GM21717 (cell line): ENCODE results near the gene FBXW2.

Experiments used
- ATAC-seq: cut with Tn5 transposase; IDR thresholded peaks from one replicate; pipeline ENCODE4 v1.9.1; 2021; ENCODE audit warnings: mild to moderate bottlenecking, moderate library complexity; ENCODE audit not compliant: unreplicated experiment

The FBXW2 gene

DNA sequence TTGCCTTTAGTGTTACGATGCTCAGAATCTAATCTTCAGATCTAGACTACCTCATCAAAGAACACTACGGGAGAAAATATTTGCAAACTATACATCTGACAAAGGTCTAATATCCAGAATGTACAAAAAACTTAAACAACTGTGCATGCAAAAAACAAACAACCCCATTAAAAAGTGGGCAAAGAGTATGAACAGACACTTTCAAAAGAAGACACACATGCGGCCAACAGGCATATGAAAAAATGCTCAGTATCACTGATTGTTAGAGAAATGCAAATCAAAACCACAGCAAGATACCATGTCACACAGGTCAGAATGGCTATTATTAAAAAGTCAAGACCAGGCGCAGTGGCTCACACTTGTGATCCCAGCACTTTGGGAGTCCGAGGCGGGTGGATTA is 47.9 kb downstream of the FBXW2 start:
- ATAC-seq = no peak

DNA sequence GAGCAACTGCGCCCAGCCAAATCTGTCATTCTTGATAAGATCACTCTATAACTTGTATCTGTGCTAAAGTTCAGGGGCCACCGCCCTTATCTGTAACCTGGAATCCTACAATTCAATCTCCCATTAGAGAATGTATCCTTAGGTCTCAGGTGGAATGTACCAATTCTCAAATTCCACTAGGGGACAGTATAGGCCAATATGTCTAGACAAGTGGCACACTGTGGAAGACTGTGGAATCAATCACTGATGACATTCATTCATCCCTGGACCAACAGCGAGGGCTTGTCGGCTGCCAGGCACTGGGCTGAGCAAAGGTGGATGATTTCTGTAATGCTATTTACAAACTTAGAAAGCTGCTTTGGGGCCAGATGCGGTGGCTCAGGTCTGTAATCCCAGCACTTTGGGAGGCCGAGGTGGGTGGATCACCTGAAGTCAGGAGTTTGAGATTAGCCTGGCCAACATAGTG is 50.2 kb downstream of the FBXW2 start:
- ATAC-seq = no peak

DNA sequence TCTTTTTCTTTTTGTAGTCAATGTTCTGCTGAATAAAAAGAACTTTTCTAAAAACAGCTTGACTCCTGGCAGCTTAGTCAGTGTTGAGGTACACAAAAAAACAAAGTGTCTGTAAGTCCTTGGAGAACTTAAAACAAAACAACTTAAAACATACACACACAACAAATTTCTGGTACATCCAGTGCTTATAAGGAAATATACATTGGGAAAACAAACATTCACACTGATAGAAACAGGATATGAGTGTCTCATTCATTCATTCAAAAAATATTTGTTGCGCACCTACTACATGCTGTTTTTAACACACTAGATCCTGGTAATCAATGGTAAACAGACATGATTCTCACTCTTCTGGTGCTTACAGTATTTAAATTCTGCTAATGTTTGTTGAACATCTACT is 51.5 kb downstream of the FBXW2 start:
- ATAC-seq = no peak

DNA sequence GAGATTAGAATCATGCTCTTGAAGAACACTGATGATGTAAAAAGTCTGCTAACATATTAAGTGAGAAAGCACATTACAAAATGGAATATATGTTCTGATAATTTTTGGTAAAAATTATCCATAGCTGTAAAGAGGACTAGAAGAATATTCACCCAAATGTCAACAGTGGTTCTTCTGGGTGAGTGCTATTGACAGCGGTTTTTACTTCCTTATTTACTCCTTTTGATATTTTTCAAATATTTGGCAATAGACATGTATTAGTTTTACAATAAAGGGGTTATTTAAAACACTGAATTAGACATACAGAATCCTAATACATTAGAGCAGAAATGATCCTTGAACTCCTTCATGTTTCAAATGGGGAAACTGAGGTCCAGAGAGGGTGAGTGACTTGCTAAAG is 52.0 kb downstream of the FBXW2 start:
- no peak for ATAC-seq

DNA sequence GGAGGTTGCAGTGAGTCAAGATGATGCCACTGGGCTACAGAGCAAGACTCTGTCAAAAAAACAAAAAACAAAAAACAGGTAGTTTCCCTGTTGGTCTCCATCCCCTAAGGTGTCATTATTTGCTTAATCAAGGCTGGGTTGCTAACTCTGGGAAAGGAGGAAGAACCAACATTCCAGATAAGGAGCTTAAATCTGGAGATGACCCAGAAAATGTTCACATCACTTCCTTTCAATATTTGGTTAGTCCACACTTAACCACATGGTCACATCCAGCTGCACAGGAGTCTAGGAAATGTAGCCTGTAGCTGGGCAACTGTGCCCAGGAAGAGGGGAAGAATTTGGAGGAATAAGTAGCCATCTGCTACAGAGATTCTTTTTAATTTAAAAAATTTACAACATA is 53.1 kb downstream of the FBXW2 start:
- no peak for ATAC-seq

DNA sequence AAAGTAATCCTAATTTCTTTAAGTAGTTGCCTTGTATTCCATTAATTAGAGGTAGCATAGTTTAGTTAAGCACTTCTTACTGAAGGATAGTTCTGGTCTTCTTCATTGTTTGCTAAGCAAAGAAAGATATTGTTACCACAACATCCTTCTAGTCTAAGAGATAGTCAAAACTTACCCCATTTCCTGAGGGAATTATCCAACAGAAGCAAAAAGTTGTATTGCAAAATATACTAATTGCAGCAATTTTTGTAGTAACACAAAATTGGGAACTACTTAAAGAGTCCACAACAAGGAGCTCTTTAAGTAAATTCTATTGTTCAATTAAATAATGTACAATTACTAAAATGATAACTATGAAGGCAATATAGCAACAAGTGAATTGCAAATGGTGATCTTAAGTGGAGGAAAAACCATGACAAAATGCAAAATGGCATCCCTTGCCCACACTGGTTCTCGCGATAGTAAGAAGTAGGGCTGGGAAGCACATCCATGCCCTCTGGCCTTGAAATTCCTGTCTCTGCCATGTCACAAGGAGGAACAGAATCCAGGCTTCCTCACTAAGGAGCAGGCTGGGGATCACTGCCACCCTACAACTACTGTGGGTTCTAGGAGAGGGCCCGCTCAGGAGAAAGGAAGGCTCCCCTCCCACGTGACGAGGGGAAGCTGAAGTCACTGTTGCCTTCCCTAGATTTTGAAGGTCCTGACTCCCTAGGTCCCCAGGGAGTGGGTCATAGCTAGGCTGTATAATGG is 55.6 kb downstream of the FBXW2 start:
- ATAC-seq = no peak

DNA sequence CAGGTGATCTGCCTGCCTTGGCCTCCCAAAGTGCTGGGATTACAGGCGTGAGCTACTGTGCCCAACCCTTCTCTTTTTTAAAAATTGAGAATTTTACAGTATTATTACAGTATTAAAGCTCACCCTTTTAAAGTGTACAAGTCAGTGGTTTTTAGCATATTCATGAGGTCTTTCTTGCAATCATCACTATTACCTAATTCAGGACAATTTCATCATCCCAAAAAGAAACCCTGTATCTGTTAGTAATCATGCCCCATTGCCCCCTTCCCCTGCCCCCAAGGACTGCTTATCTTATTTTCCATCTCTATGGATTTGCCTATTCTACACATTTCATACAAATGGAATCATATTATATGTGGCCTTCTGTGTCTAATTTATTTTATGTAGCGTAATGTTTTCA is 56.3 kb downstream of the FBXW2 start:
- ATAC-seq = no peak

DNA sequence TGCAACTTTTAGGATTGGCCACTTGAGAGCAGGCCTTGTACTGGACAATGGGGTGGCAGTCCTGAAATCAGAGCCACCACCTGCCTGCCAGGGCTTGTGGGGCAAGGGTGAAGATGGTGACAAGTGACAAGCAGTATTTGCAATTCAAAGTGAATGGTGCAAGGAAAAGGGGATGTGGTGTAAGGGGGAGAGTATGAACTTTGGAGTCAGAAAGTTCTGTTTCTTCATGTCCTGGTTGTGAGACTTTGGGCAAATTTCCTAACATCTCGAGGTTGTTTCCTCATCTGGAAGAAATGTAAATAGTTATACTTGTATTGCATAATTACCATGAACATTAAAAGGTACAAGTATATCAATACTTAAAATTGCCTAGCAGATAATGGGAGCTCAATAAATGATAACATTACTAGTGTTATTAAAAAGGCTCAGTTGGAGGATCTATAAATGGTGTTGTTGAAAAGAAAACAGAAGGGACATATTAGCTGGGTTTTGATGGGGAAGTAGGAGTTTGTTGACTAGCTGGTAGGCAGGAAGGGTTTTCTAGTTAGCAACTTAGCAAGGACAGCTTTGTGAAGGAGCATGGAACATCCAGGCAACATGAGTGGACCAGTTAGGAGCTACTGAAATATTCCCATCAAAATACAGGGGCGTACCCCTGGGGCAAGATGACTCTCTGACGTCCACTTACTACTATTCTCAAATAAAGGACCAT is 57.6 kb downstream of the FBXW2 start:
- no peak for ATAC-seq

DNA sequence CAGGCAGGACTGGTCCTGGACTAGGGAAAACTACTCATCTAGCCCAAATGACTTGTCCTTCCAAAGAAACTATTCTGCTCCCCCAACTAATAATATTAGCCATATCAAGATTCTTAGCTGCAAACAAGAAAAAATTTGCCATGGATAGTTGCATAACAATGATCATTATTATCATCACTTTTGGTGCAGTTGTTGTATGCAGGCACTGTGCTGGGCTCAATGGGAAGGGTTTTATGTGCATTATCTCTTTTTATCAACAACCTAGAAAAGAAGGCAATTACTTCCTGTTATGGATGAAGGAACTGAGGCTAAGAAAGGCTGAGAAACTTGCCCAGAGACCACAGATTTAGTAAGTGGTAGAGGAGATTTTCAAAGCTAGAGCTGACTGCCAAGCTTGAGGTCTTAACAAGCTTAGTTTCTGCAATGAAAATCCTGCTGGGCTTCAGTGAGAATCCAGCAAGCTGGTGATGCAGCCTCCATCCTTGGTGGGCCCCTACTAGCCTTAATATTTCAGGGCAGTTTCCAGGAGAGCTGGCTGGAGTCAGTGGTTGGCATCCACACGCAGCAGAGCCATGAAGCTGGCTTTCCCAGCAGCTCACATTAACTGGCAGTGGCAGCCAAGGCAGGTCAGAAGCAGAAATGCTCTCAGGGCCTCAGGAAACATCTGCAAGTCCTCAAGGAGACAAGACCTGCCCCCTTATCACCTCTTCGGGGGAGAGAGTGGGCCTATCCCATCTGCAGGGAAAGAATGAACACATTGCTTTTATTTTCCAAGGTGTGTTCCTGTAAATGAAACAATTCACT is 58.4 kb downstream of the FBXW2 start:
- no peak for ATAC-seq

DNA sequence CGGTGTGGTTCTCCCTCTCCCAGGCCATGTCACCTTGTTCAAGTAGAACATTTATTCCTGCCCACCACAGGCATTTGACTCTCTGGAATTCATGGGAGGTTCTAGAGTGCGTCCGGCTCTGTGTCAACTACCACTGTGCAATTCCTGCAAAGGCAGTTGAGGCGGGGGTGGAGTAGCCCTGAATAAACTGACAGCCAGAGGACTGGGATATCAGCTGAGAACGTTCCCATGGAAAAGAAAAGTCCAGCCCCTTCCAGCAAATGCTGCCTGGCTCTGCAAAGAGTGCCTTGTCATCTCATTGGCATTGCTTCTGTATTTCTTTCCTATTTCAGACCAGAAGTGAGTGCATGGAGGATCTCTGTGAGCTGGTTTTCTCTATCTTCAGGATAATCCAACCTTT is 60.0 kb downstream of the FBXW2 start:
- ATAC-seq = no peak

DNA sequence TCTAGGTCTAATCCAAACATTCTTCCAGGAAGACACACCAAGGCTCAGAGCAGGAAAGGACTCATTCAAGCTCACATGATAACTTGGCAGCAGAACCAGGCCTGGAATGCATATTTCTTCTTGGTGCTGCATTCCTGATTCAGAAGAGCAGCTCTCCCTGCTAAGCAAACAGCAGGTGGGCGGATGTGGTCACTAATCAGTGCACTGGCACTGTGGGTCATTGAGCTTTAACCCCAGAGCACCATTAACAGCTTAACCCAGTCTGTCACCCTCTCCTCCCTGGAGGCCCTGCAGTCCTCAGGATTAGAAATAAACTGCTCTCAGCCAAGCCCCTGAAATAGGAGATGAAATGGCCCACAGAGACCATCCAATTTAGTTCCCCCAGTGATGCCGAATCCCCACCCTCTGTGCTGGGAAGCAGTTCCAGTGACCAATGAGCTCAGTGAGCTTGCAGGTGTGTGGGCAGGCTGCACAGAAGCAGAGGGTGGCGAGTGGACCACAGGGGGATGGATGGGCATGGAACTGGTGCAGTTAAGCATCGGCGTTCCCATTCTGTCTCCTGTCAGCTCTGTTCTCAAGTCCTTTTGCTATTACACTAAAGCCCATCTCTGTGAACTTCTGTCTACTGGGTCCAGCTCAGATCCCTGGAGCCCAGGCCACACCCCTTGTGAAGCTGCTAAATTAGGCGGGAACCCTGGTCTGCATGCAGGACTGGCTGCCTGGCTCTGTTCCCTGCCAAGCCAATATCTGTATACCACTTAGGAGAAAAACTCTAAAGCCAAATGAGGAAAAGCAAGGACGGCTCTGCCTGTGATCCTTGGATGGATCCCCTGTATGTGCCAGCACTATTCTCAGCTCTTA is 62.3 kb downstream of the FBXW2 start:
- ATAC-seq = no peak

DNA sequence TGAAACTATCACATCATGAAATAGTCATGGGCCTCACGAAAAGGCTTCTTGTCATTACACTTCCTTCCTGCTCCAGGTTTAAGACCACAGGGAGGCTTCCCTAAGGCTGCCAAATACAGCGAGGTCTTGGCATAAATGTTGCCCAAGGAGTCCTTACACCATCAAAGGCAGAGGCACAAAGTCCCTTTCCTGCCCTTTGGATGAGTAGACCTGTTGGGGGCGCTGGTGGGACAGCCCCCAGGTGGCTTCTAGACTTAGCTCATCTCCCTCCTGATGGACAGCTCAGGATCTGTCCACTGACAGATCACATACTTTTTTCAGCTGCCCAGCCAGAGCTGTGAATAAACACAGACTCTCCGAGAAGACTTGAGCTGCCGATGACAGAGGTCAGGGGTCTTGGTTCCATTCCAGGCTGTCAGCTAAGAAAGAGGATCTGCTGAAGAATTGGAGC is 63.4 kb downstream of the FBXW2 start:
- ATAC-seq = no peak

DNA sequence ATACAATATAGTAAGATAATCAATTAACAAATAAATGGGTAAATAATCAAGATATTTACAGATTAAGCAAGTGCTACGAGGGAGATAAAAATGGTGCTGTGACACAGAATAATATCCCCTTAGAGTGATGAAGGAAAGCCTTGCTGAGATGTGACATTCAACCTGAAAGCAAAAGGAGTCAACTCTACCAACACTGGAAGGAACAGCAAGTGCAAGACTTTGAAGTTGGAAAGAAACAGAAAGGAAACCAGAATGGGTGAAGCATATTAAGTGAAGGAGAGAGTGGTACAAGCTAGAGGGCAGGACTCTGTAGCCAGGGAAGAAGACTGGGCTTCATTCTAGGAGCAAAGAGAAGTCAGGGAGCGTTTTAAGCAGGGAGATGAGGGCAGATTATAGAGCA is 66.7 kb downstream of the FBXW2 start:
- ATAC-seq = peak; percentile 60

DNA sequence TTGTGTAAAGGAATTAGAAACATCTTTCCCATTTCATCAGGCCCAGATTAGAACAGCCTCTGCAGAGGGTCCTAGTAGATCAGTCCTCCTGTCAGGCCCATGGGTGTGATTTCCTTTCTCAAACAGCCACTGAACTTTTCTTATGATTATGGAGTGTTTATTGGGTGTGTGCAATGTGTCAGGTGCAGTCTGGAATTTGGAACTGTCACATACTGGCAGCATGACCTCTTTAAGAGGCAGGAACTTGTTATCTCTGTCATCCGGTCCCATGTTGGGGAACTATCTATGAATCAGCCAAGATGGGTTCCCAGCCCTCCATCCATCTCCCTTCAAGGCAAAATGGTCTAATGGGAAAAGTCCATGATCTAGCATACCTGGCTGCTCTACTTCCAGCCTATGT is 67.3 kb downstream of the FBXW2 start:
- no peak for ATAC-seq

DNA sequence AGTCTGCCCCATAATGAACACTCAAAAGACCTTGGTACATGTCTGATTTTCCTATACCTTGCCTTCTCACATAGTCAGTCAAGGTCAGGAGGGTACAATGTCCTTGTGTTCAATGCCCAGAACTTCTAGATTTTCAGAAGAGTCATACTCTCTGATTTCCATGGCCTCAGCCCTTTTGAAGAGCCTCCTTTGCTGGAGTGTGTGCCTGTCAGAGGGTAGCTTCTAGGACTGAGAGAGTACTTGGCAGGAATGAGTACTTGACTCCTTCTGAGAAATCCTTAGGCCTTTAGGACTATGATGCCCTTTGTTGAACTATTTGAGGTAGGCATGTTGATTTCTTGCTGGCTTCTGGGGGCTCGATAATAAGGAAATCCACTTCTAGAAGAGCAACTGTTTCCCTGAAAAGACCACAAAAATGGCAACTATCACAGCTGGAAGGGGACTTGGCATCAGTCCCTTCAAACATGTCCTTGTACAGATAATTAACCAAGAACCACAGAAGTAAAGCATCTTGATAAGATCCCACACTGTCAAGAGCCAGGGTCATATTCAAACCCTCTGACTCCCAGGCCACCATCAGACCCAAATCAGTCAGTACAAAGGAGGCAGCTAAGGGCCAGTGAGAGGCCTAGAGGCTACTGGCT is 68.3 kb downstream of the FBXW2 start:
- no peak for ATAC-seq

DNA sequence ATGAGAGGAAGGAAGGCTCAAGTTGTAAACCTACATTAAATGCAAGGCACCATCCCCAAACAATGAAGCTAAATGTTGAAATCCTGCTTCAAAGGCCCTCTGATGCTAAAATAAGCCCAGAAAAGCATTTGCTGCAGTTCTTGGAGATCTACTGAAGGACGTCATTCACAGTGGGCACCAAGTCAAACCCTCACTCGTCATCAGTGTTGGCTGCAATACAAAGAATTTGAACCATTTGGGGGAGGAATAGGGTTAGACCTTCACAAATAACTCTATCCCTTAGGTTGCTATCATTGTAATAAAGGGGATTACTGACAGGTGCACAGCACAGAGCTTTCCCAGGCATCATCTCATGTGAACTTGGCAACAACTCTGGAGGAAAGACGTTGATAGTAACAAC is 69.7 kb downstream of the FBXW2 start:
- ATAC-seq = no peak

DNA sequence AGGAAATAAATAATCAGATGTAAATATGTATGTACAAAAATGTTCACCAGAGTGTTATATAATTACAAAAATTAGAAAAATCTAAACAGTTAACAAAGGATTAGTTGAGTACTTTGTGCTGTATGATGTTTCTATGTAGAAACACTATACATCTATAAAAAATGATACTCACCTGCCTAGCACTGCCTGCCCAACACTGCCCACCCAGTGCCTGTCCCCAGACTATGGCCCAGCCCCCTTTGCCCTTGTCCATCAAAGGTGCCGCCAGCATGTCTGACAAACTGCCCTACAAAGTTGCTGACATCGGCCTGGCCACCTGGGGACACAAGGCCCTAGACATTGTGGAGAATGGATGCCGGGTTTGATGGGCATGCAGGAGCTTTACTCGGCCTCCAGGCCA is 72.8 kb downstream of the FBXW2 start:
- no peak for ATAC-seq

DNA sequence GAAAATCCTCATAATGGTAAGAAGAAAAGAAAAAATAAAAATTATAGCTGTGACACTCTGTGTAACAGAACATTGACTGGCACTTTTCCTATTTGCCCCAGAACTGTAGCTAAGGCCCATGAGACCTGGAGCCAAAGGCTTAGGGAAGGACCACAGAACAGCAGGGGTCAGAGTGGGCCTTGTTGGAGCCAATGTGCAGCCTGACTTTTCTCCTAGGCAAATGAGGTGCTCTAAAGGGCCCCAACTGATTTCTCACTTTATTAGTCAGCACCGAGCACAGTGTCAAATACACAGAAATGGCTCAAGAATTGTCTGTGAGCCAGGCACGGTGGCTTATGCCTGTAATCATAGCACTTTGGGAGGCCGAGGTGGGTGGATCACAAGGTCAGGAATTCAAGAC is 74.9 kb downstream of the FBXW2 start:
- no peak for ATAC-seq

DNA sequence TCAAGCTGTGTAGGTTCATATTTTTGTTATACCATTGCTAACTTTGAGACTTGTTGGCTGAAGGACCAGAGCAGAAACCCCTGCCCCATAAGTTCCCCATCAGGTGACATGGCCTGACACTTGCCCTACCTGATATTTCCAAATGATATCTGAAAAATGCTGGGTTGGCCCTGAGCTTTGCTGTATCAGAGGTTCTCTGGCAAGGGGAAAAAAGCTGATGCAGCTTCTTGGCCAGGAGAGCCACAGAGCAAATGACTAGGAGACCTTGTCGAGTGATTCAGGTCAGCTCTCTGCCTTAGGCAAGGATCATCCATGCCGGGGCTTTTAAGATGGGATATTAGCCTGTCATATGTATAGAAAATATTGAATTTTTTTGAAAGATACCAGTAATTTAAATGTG is 76.0 kb downstream of the FBXW2 start:
- no peak for ATAC-seq

DNA sequence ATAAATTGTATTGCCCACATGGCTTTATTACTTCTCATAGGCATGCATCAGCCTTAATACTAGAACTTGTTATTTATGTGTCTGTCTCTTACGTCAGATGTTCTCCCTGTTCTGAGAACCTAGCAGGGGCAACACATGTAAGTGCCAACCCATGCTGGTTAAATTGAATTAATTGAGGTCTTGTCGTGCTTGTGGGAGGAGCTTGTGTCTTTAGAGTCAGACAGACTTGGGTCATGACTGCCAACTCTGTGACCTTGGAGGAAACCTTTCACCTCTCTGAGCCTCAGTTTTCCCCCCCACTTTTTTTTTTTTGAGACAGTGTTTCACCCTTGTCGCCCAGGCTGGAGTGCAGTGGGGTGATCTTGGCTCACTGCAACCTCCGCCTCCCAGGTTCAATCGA is 76.7 kb downstream of the FBXW2 start:
- ATAC-seq = no peak
